Liver (tissue), 9 donors: ENCODE results near the gene SLC13A2. TPM values are rescaled to one million over a fixed set of nuclear protein-coding genes. Genes with fewer than 3 reads are reported as not detected.

Source experiments
- DNase-seq: peaks from one replicate; pipeline ENCODE4 v3.0.0-alpha.2; 2017; ENCODE audit warnings: low spot score
- H3K27ac ChIP-seq, 2 donors: one replicate each; pipeline ENCODE4 v1.7.0; 2013; ENCODE audit warnings: inconsistent platforms in 2 of 2, low read length in 2 of 2, control low read depth in 1 of 2, low read depth in 1 of 2, mild to moderate bottlenecking in 1 of 2
- H3K27me3 ChIP-seq, 4 donors: one replicate each; pipeline versions ENCODE4 v1.6.1 to v1.7.0; 2013; ENCODE audit warnings: low read length in 3 of 4, inconsistent platforms in 1 of 4, mild to moderate bottlenecking in 1 of 4, moderate library complexity in 1 of 4; ENCODE audit not compliant: control insufficient read depth in 4 of 4, insufficient read depth in 4 of 4
- H3K36me3 ChIP-seq, 4 donors: one replicate each; pipeline versions ENCODE4 v1.6.1 to v1.7.0; 2013; ENCODE audit warnings: low read length in 3 of 4, mild to moderate bottlenecking in 3 of 4, low read depth in 1 of 4, moderate library complexity in 1 of 4; ENCODE audit not compliant: control insufficient read depth in 4 of 4, insufficient read depth in 3 of 4
- H3K4me1 ChIP-seq, 4 donors: one replicate each; pipeline versions ENCODE4 v1.6.1 to v1.7.0; 2013; ENCODE audit warnings: low read length in 3 of 4, mild to moderate bottlenecking in 3 of 4, moderate library complexity in 1 of 4; ENCODE audit not compliant: control insufficient read depth in 4 of 4, insufficient read depth in 4 of 4
- H3K4me3 ChIP-seq, 3 donors: one replicate each; pipeline versions ENCODE4 v1.6.1 to v1.7.0; 2013; ENCODE audit warnings: low read length in 3 of 3, control low read depth in 1 of 3, low read depth in 1 of 3, mild to moderate bottlenecking in 1 of 3
- H3K9ac ChIP-seq, 2 donors: one replicate each; pipeline ENCODE4 v1.7.0; 2013; ENCODE audit warnings: low read length in 2 of 2, mild to moderate bottlenecking in 2 of 2, moderate library complexity in 2 of 2, control low read depth in 1 of 2, low read depth in 1 of 2
- H3K9me3 ChIP-seq, 4 donors: one replicate each; pipeline versions ENCODE4 v1.6.1 to v1.7.0; 2013; ENCODE audit warnings: low read length in 3 of 4; ENCODE audit not compliant: control insufficient read depth in 4 of 4
- EGR1 ChIP-seq, 2 donors: IDR thresholded peaks; 2 replicates each; pipeline ENCODE4 v1.6.1; 2016 to 2018; ENCODE audit warnings: antibody characterized with exemption in 2 of 2, low read depth in 2 of 2
- FOXA1 ChIP-seq: IDR thresholded peaks from 2 replicates; pipeline ENCODE4 v1.6.1; 2016; ENCODE audit warnings: antibody characterized with exemption
- FOXA2 ChIP-seq: IDR thresholded peaks from 2 replicates; pipeline ENCODE4 v1.6.1; 2016; ENCODE audit warnings: antibody characterized with exemption
- HNF4A ChIP-seq, 2 donors: conservative IDR thresholded peaks; 2 replicates each; pipeline ENCODE4 v1.6.1; 2016; ENCODE audit warnings: antibody characterized with exemption in 2 of 2, mild to moderate bottlenecking in 2 of 2
- HNF4G ChIP-seq: IDR thresholded peaks from 2 replicates; pipeline ENCODE4 v1.6.1; 2016; ENCODE audit warnings: antibody characterized with exemption
- NR2F2 ChIP-seq: IDR thresholded peaks from 2 replicates; pipeline ENCODE4 v1.6.1; 2016; ENCODE audit warnings: antibody characterized with exemption
- RAD21 ChIP-seq, 2 donors: IDR thresholded peaks; 2 replicates each; pipeline ENCODE4 v1.6.1; 2016; ENCODE audit warnings: antibody characterized with exemption in 2 of 2, mild to moderate bottlenecking in 2 of 2
- RXRA ChIP-seq, 2 donors: IDR thresholded peaks; 2 replicates each; pipeline ENCODE4 v1.6.1; 2017 to 2018; ENCODE audit warnings: antibody characterized with exemption in 2 of 2, mild to moderate bottlenecking in 1 of 2
- SP1 ChIP-seq: IDR thresholded peaks from 2 replicates; pipeline ENCODE4 v1.6.1; 2018; ENCODE audit warnings: antibody characterized with exemption, mild to moderate bottlenecking
- TAF1 ChIP-seq: conservative IDR thresholded peaks from 2 replicates; pipeline ENCODE4 v1.6.1; 2016; ENCODE audit warnings: antibody characterized with exemption, mild to moderate bottlenecking
- YY1 ChIP-seq: IDR thresholded peaks from 2 replicates; pipeline ENCODE4 v1.6.1; 2016; ENCODE audit warnings: antibody characterized with exemption, mild to moderate bottlenecking
- WGBS: extraction: QIAGEN DNeasy Blood & Tissue Kit; methylation state at CpG from one replicate; pipeline ENCODE4 v1.1.7; 2013; 5-methylcytosine and 5-hydroxymethylcytosine counted together
- polyA plus RNA-seq, 2 donors: library from polyadenylated mRNA; stranded (reverse) in 1 of 2; unstranded in 1 of 2; fragments of 200-250 nt in 1 of 2; fragments of >200 nt in 1 of 2; fragmentation: Nextera tagmentation in 1 of 2; extraction: Ambion mirVana in 1 of 2; gene quantifications; one replicate each; pipeline versions ENCODE4 v1.2.1 to v1.2.3, GENCODE V29; 2013 to 2015
- total RNA-seq, 2 donors: library from RNA; depleted of rRNA; stranded (reverse); fragments of >200 nt; gene quantifications; one replicate each; pipeline ENCODE4 v1.2.3, GENCODE V29; 2014
- TF ChIP-seq, protein P1 (sequence below): IDR thresholded peaks from 2 replicates; pipeline ENCODE4 v1.6.1; 2016; ENCODE audit warnings: antibody characterized with exemption, mild to moderate bottlenecking
- TF ChIP-seq, protein P2 (sequence below): IDR thresholded peaks from 2 replicates; pipeline ENCODE4 v1.6.1; 2016; ENCODE audit warnings: antibody characterized with exemption
- donor health status: healthy.
- donor health status: healthy.
- donor health status: healthy.
- donor health status: healthy.
- donor health status: healthy.

The SLC13A2 gene
- total and polyA plus RNA-seq, 4 donors: 0.10 to 0.52 (median 0.36) TPM

DNA sequence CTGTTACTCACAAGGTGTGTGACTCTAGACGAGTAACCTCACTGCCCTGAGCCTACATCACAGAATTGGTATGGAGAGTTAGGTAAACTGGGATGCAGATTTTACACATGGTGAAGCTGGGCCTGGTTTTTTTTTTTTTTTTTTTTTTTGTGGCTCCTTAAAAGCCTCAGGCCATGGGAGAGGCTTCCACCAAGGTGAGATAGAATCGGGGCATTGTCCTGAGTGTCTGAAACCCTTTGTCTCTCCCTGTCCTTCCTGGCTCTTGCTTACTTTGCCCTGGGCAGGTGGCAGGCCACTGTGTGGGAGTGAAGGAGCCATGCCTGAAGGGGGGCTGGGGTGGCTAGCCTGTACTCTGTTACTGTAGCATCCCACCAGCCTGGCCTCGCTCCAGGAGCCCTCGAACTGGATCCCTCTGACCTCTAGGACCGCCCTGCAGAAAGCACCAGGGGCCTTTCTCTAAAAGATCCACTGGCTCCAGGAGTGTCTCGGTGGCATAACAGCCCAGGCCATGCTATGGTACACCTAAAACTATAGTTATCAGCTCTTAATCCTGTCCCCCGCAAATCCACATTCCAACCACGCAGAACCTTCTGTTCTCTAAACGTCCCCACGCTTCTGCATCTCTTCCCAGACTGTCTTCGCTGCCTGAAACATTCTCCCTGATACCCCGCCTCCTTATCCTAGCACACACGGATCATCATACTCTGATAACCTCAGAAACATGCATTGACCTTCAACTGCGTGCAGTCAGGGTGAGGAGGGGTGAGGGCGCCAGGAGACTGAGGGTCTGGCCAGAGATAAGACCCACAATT, 1.7 kb upstream of the SLC13A2 start:
- TF ChIP-seq RAD21 (IDR thresholded peaks at IDR 0.05) (no peak), FOXA2 (no peak), FOXA1 (no peak), HNF4G (no peak), TAF1 (no peak), NR2F2 (no peak), YY1 (no peak)
- no peak overlapping the region for H3K27ac ChIP-seq
- H3K27me3 ChIP-seq: no peaks in the 10 kb centered on the region
- H3K36me3 ChIP-seq: no peaks in the 10 kb centered on the region
- H3K9ac ChIP-seq: no peak overlapping the region
- 87% methylated on average over 15 of the region's 15 CpGs for WGBS
- H3K9me3 ChIP-seq: no peaks in the 10 kb centered on the region
- peaks cover 2 to 9% (median 7%) of the 10 kb centered on the region in 4 donors for H3K4me1 ChIP-seq
- no peak overlapping the region for H3K4me3 ChIP-seq
- DNase-seq: no peak

DNA sequence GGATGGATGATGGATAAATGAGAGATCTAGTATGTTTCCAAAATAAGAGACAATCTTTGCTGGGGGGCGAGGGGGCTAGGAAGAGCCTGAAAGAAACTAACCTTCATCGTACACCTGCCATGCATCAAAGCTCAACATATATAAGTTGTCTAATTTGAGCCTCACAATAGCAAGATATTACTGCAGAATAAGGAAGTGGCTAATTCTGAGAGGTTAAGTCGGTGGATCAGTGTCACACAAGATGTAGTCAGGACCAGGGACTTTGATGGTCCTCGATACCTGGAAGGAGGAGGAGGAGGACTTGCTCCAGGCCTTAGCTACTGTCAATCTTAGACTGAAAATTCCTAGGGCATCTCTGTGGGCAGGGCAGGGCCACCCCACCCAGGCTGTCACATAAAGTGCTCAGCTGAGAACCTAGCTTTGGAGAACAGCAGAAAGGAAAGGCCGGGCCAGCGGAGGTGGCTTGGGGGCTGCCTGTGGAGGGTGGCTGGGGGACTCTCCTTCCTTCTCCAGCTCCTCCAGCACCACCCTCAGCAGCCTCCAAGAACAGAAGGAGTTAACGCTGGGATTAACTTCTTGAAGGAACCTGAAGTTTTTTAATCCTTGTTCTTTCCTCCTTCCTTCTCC, 460 bp upstream of the SLC13A2 start:
- Histone ChIP-seq H3K9ac (no peak overlapping the region), H3K36me3 (no peaks in the 10 kb centered on the region), H3K27me3 (no peaks in the 10 kb centered on the region), H3K4me1 (peaks cover 2 to 9% (median 7%) of the 10 kb centered on the region in 4 donors), H3K9me3 (no peaks in the 10 kb centered on the region), H3K27ac (no peak overlapping the region), H3K4me3 (no peak overlapping the region)
- TF ChIP-seq HNF4A (conservative IDR thresholded peaks at IDR 0.05) (no peak), RXRA (IDR thresholded peaks at IDR 0.05) (no peak), NR2F2 (no peak), RAD21 (IDR thresholded peaks at IDR 0.05) (no peak), EGR1 (IDR thresholded peaks at IDR 0.05; ENCODE audit: low read depth in 2 of 2) (no peak), HNF4G (no peak), TAF1 (no peak), SP1 (no peak)
- TF ChIP-seq, protein P1, sequence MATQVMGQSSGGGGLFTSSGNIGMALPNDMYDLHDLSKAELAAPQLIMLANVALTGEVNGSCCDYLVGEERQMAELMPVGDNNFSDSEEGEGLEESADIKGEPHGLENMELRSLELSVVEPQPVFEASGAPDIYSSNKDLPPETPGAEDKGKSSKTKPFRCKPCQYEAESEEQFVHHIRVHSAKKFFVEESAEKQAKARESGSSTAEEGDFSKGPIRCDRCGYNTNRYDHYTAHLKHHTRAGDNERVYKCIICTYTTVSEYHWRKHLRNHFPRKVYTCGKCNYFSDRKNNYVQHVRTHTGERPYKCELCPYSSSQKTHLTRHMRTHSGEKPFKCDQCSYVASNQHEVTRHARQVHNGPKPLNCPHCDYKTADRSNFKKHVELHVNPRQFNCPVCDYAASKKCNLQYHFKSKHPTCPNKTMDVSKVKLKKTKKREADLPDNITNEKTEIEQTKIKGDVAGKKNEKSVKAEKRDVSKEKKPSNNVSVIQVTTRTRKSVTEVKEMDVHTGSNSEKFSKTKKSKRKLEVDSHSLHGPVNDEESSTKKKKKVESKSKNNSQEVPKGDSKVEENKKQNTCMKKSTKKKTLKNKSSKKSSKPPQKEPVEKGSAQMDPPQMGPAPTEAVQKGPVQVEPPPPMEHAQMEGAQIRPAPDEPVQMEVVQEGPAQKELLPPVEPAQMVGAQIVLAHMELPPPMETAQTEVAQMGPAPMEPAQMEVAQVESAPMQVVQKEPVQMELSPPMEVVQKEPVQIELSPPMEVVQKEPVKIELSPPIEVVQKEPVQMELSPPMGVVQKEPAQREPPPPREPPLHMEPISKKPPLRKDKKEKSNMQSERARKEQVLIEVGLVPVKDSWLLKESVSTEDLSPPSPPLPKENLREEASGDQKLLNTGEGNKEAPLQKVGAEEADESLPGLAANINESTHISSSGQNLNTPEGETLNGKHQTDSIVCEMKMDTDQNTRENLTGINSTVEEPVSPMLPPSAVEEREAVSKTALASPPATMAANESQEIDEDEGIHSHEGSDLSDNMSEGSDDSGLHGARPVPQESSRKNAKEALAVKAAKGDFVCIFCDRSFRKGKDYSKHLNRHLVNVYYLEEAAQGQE: no peak
- TF ChIP-seq, protein P2, sequence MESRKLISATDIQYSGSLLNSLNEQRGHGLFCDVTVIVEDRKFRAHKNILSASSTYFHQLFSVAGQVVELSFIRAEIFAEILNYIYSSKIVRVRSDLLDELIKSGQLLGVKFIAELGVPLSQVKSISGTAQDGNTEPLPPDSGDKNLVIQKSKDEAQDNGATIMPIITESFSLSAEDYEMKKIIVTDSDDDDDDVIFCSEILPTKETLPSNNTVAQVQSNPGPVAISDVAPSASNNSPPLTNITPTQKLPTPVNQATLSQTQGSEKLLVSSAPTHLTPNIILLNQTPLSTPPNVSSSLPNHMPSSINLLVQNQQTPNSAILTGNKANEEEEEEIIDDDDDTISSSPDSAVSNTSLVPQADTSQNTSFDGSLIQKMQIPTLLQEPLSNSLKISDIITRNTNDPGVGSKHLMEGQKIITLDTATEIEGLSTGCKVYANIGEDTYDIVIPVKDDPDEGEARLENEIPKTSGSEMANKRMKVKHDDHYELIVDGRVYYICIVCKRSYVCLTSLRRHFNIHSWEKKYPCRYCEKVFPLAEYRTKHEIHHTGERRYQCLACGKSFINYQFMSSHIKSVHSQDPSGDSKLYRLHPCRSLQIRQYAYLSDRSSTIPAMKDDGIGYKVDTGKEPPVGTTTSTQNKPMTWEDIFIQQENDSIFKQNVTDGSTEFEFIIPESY: no peak
- 89% methylated on average over 7 of the region's 7 CpGs for WGBS
- no peak for DNase-seq
